Measurements from ENCODE around the gene CLTA.

The CLTA gene
- 27.4 to 34.0 reads per million in 2 donors for total RNA-seq

- peak; percentile 81 to 99 (median 92) for DNase-seq
Measured at GRCh38 chr9:36190388-36191289, at the start of gene CLTA. TSS of gene CLTA (plus strand) at chr9:36190921. CDS start at chr9:36191057, 136 bp downstream.

DNA sequence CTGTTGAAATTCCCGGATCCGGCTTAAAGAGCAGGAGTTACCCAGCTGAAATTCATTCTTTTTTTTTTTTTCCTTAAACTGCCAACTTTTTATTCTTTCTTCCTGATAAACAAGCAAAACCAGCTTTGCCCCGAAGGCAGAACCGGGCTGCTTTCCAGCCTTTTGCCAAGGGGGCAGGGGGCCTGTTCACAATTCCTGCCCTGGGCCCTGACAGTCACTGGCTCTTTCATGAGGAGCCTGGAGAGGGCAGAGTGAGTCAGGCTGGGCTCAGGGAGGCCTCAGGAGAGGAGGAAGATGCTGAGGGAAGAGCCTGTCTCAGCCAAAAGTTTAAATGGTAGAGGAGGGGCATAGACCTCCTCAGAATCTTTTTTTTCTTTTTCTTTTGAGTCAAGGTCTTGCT lies 49.4 kb upstream of the CLTA start:
- DNase-seq: no peak

GRCh38 chr9:36141761-36142160 lies 49.0 kb upstream of the CLTA start:
- DNase-seq: no peak

DNA sequence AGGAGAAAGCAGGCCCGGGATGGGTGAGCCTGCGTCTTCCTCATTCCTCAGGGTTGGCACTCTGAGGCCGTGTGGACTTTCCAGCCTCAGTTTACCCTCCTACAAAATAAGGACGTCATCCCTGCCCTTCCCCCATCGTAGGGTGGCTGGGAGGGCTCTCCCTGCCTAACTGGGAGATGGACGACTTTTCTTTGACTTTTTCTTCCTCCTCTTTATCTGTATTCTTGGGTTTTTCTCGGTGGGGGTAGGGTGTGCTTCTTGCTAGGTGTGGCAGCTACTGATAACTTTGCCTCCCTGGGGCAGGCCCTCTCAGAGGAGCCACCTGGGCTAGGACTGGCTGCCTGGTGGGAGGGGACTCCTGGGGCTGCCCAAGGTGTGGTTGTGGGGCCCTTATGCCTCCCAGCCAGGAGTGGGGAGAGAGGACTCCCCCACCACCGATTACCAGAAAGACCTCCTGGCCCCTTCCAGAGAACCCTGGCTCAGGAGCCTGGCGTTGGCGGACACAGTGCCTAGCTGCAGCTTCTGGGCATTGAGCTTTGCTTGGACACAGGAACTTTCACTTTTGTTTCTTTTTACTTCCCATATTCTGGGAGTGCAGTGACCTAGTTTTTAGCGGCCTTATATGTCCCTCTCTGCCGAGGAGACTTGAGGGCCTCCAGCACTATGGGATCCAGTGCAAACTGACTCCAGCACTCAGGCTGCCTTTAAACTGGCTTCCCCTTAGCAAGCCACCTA lies 48.0 kb upstream of the CLTA start:
- no peak for DNase-seq

GRCh38 chr9:36143245-36143641 lies 47.5 kb upstream of the CLTA start:
- no peak for DNase-seq

DNA sequence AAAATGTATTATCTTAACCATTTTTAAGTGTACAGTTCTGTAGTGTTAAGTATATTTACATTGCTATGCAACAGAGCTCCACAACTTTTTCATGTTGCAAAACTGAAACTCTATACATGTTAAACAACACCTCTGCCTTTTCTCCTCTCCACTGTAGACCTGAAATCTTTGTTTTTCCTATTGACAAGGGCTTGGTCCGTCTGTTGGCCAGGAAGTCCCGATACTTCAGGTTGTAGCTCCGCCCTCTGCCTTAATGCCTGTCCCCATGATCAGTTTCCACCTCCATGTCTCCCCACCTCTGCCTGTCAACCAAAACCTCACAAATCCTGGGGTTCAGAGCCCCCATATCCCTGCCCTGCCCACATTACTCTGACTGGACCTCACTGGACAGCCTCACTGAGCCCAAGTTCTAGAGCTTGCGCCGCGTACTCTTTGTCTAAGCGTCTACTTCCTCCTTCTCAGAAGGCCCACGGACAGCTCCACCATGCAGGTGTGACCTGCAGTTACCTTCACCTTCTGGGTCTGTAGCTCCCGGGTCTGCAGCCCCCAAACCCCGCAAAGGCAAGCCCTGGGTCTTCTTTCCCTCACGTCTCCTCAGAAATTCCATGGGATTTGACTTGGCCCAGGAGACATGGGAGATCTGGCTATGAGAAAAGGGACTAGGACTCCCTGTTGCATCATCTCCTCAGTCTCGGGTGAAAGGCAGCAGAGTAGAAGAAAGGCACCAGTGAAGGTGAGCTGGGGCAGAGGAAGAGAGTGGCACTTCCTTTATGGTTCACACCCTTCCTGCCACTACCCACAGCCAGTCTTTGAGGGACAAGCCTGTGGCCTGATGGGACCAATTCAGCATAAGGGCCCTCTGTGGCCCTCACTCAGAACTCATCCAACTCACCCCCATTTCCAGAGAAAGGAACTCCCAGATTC lies 46.1 kb upstream of the CLTA start:
- DNase-seq: peak in 1 of 5 experiments; percentile 61

DNA sequence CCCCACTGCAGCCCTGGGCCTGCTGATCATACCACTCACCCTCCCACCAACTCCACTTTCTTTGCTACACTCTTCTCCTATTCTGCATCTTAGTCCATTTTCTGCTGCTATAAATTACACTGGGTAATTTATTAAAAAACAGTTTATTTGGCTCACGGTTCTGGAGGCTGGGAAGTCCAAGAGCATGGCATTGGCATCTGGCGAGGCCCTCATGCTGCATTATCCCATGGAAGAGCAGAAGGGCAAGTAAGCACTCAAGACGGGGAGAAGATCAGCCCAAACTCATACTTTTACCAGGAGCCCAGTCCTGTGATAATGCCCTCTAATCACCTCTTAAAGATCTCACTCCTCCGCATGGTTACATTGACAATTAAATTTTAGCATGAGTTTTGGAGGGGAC lies 44.8 kb upstream of the CLTA start:
- no peak for DNase-seq

DNA sequence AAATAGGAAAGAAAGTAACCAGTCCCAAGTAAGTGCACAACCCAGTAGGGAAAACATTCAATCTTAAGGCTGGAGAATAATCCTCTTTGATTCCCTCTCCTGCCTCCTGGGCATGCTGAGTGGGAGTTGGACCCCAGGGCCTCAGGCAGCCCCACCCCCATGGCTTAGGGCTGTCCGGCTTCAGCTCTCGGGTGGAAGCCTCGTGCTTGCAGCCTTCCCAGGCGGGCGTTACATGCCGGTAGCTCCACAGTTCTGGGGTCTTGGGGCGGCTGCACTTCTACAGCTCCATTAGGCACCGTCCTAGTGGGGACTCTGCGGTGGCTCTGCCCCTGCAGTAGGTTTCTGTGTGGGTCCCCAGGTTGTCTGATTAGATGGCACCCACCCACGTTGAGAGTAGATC lies 44.1 kb upstream of the CLTA start:
- no peak for DNase-seq

GRCh38 chr9:36147441-36148175 lies 43.1 kb upstream of the CLTA start:
- DNase-seq: no peak

DNA sequence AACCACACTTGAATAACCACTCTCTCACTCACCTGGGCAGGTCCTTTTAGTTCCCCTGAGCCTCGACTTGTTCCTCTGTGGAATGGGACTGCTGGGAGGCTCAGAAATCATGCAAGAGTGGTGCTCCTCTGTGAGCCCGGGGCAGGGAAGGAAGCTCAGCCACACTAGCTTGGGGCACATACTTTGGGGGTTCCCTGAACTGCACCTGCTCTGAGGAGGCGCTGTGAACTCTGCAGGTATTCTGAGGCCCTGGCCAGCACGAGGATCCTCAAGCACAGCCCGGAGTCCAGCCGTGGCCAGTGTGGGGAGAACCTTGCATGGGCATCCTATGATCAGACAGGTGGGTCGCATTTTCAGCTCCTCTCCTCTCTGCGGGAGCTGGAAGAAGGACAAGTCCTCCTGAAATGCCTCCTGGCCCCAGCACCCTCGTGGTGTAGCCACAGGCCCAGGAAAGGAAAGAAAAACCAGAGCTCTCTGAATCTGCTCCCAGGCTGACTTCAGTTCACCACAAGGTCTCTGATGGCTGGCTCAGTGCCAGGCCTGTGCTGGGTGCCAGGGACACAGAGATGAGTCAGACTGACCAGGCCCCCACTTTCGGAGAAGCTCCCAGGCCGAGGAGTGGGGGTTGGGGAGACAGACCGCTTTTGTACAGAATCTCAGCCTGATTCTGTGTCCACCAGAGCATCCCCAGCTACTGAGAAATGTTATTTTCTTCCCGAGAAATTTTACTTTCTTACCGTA lies 42.2 kb upstream of the CLTA start:
- peak; percentile 22 to 88 (median 41) for DNase-seq

DNA sequence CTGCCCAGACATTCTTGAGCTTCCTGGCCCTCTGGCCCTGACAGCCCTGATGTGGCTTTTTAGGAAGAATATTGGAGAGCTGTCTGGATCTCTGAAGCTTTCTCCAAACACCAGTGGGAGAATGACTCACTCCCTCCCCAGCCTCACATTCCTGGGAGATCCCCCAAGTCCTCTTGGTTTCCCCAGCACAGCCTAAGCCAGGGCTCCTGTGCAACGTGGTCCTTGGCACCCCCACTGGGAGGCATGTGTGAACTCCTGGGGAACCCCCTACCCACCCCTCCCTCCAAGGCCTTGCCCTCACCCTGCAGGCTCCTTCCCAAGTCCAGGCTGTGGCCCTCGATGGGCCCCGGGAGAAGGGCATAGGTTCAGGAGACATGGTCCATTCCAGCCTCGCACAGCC lies 41.5 kb upstream of the CLTA start:
- no peak for DNase-seq

- DNase-seq: no peak
Measured at GRCh38 chr9:36150574-36151315, 40.0 kb upstream of the CLTA start.

DNA sequence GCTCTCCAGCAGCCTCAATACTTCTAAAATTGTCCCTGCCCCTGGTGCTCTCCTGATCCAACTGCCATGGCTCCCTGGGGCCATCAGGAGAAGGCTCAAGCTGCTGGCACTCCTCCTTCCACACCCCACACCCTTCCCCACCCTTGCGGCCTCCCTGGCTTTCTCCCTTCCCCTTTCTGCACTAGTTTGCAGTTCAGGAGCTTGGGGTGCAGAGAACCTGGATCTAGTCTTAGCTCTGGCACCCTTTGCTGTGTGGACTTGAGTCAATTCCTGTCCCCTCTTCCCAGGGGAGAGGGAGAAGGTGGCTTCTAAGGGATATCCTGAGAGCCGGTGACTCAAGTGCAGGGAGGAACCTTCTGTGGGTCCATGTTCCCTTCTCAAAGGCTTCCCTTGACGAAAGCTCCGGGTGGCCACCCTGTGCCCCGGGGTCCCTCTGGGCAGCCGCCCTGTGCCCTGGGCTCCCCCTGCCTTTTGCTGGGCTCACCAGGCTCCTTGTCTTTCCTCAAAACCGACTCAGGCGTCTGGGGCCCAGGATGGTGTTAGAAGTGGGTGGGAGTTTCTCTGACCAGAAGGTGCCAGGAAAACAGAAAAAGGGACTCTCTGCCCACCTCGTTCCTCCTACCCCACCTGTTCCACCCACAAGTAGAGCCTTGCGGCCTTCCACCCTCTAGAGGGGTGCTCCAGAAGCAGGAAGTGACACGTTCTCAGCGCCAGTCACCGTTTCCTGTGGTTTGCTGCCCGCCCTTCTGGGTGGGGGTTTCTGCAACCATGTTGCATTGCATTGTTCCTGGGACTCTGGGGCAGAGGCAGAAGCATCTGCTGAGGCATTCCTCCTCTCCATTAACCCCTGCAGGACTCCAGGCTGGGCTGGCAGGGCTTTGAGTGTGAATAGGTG lies 39.2 kb upstream of the CLTA start:
- peak; percentile 54 to 97 (median 83) for DNase-seq

GRCh38 chr9:36152741-36153438 lies 37.8 kb upstream of the CLTA start:
- DNase-seq: no peak

- no peak for DNase-seq
Measured at GRCh38 chr9:36153746-36154145, 37.0 kb upstream of the CLTA start.

- no peak for DNase-seq
Measured at GRCh38 chr9:36154331-36154952, 36.3 kb upstream of the CLTA start.

DNA sequence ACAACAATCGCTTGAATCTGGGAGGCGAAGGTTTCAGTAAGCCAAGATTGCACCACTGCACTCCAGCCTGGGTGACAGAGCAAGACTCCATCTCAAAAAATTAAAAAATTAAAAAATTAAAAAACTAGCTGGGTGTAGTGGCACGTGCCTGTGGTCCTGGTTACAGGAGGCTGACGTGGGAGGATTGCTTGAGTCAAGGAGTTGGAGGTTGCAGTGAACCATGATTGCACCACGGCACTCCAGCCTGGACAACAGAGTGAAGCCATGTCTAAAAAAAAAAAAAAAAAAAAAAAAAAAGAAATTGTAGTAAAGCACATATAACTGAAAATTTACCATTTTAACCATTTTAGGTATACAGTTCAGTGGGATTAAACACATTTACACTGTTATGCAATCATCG lies 34.6 kb upstream of the CLTA start:
- DNase-seq: no peak

DNA sequence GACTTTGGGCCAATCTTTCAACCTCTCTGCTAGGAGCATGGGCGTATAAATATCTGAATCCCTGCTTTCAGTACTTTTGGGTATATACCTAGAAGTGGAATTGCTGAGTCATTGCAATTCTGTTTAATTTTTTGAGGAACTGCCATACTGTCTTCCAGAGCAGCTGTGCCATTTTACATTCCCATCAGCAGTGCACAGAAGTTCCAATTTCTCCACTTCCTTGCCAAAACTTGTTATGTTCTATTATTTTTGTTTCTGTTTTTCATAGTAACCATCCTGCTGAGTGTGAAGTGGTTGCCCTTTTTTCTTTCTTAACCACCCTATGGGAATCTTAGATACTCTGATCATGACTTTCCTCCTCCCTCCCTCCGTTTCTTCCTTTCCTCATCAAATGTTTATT lies 32.6 kb upstream of the CLTA start:
- DNase-seq: no peak

Data from T-helper 2 cell (primary cell).